22Rv1 (cell line): ENCODE measurements around the gene CD300E.

Experiments used
- ZFX ChIP-seq: fragments of 450-650 bp; IDR thresholded peaks from 2 replicates; pipeline ENCODE4 v1.6.1; 2017; ENCODE audit warnings: antibody characterized with exemption, borderline replicate concordance
- TF ChIP-seq, protein P1 (sequence below): fragments of 450-650 bp; IDR thresholded peaks from 2 replicates; pipeline ENCODE4 v1.5.1; 2017; ENCODE audit warnings: mild to moderate bottlenecking

DNA sequence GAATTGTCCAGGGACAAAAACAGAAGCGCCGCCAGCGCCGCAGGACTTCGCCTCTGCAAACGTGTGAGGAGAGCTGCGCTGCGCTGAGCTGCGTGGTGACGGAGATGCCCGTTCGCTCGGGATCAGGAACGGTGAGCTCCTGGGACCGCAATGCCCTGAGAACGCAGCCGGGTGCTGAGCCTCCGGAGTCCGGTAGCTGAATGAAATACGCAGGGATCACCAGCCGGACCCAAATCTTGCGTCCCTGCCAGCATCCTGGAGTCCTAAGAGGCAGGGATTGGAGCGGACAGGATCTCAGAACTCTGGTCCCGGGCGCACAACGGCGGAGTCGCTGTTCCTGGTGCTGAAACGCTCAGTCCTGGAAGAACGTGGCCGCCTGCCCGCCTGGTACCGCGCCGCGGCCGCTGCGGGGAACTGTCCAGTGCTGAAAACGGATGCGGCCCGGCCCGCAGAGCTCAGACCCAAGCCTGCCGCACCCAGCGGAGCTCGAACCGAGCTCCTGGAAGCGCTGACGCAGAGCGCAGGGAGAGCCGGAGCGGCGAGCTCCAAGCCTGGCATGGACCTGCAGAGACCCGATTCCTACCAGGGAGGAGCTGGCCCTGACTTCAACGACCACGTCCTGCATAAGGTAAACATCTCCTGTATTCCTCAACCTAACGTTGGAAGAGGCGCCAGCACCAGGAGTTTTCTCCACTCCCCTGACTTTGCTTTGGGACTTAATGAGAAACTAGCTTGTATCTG, 47.7 kb upstream of the CD300E start:
- TF ChIP-seq, protein P1, sequence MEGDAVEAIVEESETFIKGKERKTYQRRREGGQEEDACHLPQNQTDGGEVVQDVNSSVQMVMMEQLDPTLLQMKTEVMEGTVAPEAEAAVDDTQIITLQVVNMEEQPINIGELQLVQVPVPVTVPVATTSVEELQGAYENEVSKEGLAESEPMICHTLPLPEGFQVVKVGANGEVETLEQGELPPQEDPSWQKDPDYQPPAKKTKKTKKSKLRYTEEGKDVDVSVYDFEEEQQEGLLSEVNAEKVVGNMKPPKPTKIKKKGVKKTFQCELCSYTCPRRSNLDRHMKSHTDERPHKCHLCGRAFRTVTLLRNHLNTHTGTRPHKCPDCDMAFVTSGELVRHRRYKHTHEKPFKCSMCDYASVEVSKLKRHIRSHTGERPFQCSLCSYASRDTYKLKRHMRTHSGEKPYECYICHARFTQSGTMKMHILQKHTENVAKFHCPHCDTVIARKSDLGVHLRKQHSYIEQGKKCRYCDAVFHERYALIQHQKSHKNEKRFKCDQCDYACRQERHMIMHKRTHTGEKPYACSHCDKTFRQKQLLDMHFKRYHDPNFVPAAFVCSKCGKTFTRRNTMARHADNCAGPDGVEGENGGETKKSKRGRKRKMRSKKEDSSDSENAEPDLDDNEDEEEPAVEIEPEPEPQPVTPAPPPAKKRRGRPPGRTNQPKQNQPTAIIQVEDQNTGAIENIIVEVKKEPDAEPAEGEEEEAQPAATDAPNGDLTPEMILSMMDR: no peak
- TF ChIP-seq ZFX: no peak
